Naive thymus-derived CD4-positive, alpha-beta T cell (primary cell): ENCODE results near the gene NCOA3. TPM values are rescaled to one million over a fixed set of nuclear protein-coding genes. Genes with fewer than 3 reads are reported as not detected.

Experiments used
- ATAC-seq: fragments of 150-1000 bp; cut with Tn5 transposase; 2 replicates; pipeline ENCODE4 v1.10.0; 2021; ENCODE audit warnings: mild to moderate bottlenecking, moderate library complexity
- CTCF ChIA-PET: fragments of 350-600 bp; sonication (Branson Sonifier 250); formaldehyde crosslinking; loops from one replicate; lab custom pipeline; 2021; ENCODE audit warnings: antibody characterized with exemption; lab: Charles Lee
- POLR2A ChIA-PET: fragments of 350-600 bp; sonication (Branson Sonifier 250); formaldehyde crosslinking; loops from one replicate; lab custom pipeline; 2021; ENCODE audit warnings: antibody characterized with exemption, inconsistent platforms; lab: Charles Lee
- DNase-seq, 9 donors: peaks; one replicate each; pipeline versions ENCODE4 v3.0.0 to v3.0.0-alpha.2; 2020 to 2022; ENCODE audit warnings: mixed read lengths in 1 of 9
- H3K27ac ChIP-seq: one replicate; pipeline ENCODE4 v1.7.0; 2013; ENCODE audit warnings: mild to moderate bottlenecking, low read depth, low read length, moderate library complexity
- H3K27me3 ChIP-seq, 2 donors: one replicate each; pipeline ENCODE4 v1.7.0; 2013; ENCODE audit warnings: low read length in 2 of 2, mild to moderate bottlenecking in 2 of 2, moderate library complexity in 2 of 2; ENCODE audit not compliant: control insufficient read depth in 2 of 2, insufficient read depth in 2 of 2
- H3K36me3 ChIP-seq, 3 experiments: 1 replicate in 2 of 3; 2 replicates in 1 of 3; pipeline ENCODE4 v1.7.0; 2013; ENCODE audit warnings: low read length in 3 of 3, mild to moderate bottlenecking in 3 of 3, moderate library complexity in 1 of 3; ENCODE audit not compliant: insufficient read depth in 3 of 3, control insufficient read depth in 2 of 3
- H3K4me1 ChIP-seq, 2 donors: one replicate each; pipeline ENCODE4 v1.7.0; 2013; ENCODE audit warnings: low read length in 2 of 2, mild to moderate bottlenecking in 2 of 2, moderate library complexity in 1 of 2; ENCODE audit not compliant: control insufficient read depth in 2 of 2, insufficient read depth in 2 of 2
- H3K4me3 ChIP-seq: 2 replicates; pipeline ENCODE4 v1.7.0; 2013; ENCODE audit warnings: mild to moderate bottlenecking, low read length
- H3K9me3 ChIP-seq, 3 experiments: 1 replicate in 2 of 3; 2 replicates in 1 of 3; pipeline ENCODE4 v1.7.0; 2013; ENCODE audit warnings: low read length in 3 of 3; ENCODE audit not compliant: control insufficient read depth in 2 of 3
- H3K27ac Mint-ChIP-seq, 9 donors: one replicate each; pipeline ENCODE4 v1.8.0; 2020 to 2022; ENCODE audit warnings: mixed read lengths in 9 of 9, mild to moderate bottlenecking in 8 of 9, moderate library complexity in 5 of 9, inconsistent platforms in 2 of 9
- H3K27me3 Mint-ChIP-seq, 5 donors: one replicate each; pipeline ENCODE4 v1.8.0; 2021 to 2022; ENCODE audit warnings: mixed read lengths in 5 of 5, mild to moderate bottlenecking in 1 of 5
- H3K36me3 Mint-ChIP-seq, 5 donors: one replicate each; pipeline ENCODE4 v1.8.0; 2020 to 2022; ENCODE audit warnings: mixed read lengths in 5 of 5, mild to moderate bottlenecking in 3 of 5, inconsistent platforms in 1 of 5
- H3K4me1 Mint-ChIP-seq, 7 donors: one replicate each; pipeline ENCODE4 v1.8.0; 2020 to 2022; ENCODE audit warnings: mixed read lengths in 7 of 7, mild to moderate bottlenecking in 3 of 7, inconsistent platforms in 1 of 7
- H3K4me3 Mint-ChIP-seq, 10 donors: one replicate each; pipeline ENCODE4 v1.8.0; 2020 to 2022; ENCODE audit warnings: mild to moderate bottlenecking in 10 of 10, mixed read lengths in 10 of 10, moderate library complexity in 6 of 10, inconsistent platforms in 2 of 10
- H3K9me3 Mint-ChIP-seq, 11 donors: one replicate each; pipeline ENCODE4 v1.8.0; 2020 to 2022; ENCODE audit warnings: mixed read lengths in 11 of 11, mild to moderate bottlenecking in 4 of 11, inconsistent platforms in 1 of 11, moderate library complexity in 1 of 11
- intact Hi-C, 2 donors: fragments of 100-400 bp; cut with micrococcal nuclease; formaldehyde crosslinking; loops; one replicate each; pipeline ENCODE4 v1.15.1; 2023
- polyA plus RNA-seq, 2 donors: library from polyadenylated mRNA; unstranded; fragments of 300-500 nt; fragmentation: Illumina TruSeq; gene quantifications; one replicate each; pipeline ENCODE4 v1.2.3, GENCODE V29; 2021
- total RNA-seq, 6 experiments: library from RNA in 5 of 6; stranded (reverse) in 5 of 6; gene quantifications; 1 replicate in 5 of 6; 2 replicates in 1 of 6; pipeline ENCODE4 v1.2.3 and lab custom pipeline; 2021 to 2026

Gene NCOA3
- total and polyA plus RNA-seq, 7 experiments from 2014 or later = 20.3 to 115 (median 85.5) TPM

DNA sequence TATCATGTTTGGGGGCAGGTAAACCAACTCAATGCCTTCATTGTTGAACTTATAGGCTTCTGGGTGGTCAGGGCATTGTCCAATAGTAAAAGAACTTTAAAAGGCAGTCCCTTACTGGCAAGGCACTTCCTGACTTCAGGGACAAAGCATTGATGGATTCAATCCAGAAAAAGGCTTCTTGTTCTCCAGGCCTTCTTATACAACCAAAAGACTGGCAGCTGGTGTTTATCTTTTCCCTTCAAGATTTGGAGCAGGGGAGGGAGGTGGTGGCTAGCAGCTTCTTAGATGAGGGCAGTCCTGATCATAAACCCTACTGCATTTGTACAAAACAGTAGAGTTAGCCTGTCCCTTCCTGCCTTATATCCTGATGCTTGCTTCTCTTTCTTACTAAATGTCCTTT lies 57.5 kb downstream of the NCOA3 start:
- ChIA-PET POLR2A (interaction anchor here (0.6 kb wide), 1 partner anchor 29 kb away, joined by 5 read pairs; no protein-coding TSS in a partner anchor), CTCF (interaction anchor here (0.6 kb wide), 2 partner anchors 56 to 1438 kb away, joined by 3 to 4 read pairs; no protein-coding TSS in a partner anchor)
- H3K4me3 Mint-ChIP-seq = peak overlapping the region in 1 of 10 donors; percentile 77
- H3K36me3 ChIP-seq = no peaks in the 10 kb centered on the region
- no peaks in the 10 kb centered on the region for H3K27me3 ChIP-seq
- no peak for DNase-seq
- ATAC-seq = no peak
- H3K36me3 Mint-ChIP-seq = peaks cover 0 to 15% (median 9%) of the 10 kb centered on the region in 5 donors
- no peaks in the 10 kb centered on the region for H3K9me3 ChIP-seq
- no peak overlapping the region for H3K4me3 ChIP-seq
- peaks cover 51 to 80% (median 70%) of the 10 kb centered on the region in 7 donors for H3K4me1 Mint-ChIP-seq
- peaks cover 0 to 2% (median 0%) of the 10 kb centered on the region in 11 donors for H3K9me3 Mint-ChIP-seq
- H3K27me3 Mint-ChIP-seq = no peaks in the 10 kb centered on the region
- no peak overlapping the region for H3K27ac ChIP-seq
- H3K27ac Mint-ChIP-seq = peak overlapping the region in 1 of 9 donors; percentile 28
- H3K4me1 ChIP-seq = peaks cover 6 to 30% of the 10 kb centered on the region in 2 donors
- intact Hi-C loops = no loop called here

DNA sequence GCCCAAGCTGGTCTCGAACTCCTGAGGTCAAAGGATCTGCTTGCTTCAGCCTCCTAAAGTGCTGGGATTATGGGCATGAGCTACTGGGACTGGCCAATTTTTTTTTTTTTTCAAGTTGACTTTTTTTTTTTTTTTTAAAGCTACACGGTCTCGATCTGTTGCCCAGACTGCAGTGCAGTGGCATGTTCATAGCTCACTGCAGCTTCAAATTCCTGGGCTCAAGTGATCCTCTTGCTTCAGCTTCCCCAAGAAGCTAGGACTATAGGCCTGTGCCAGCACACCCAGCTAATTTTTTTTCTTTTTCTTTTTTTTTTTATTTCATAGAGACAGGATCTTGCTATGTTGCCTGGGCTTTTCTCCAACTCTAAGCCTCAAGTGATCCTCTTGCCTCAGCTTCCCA lies 59.5 kb downstream of the NCOA3 start:
- no peaks in the 10 kb centered on the region for H3K9me3 Mint-ChIP-seq
- intact Hi-C loops = loop anchor here in 1 of 2 donors (2.0 kb wide), 1 partner anchor 16 kb away; no protein-coding TSS in a partner anchor
- ChIA-PET CTCF (interaction anchor here (0.5 kb wide), 1 partner anchor 290 kb away, joined by 4 read pairs; no protein-coding TSS in a partner anchor), POLR2A (no interaction called here)
- peaks cover 0 to 12% (median 0%) of the 10 kb centered on the region in 5 donors for H3K36me3 Mint-ChIP-seq
- ATAC-seq (no peak), DNase-seq (no peak)
- Histone ChIP-seq H3K36me3 (no peaks in the 10 kb centered on the region), H3K27me3 (no peaks in the 10 kb centered on the region), H3K4me1 (peaks cover 6 to 38% of the 10 kb centered on the region in 2 donors), H3K9me3 (no peaks in the 10 kb centered on the region), H3K27ac (no peak overlapping the region), H3K4me3 (no peak overlapping the region)
- peak overlapping the region in 1 of 9 donors; percentile 23 for H3K27ac Mint-ChIP-seq
- H3K4me3 Mint-ChIP-seq = peak overlapping the region in 5 of 10 donors; percentile 0 to 20 (median 13)
- H3K4me1 Mint-ChIP-seq = peaks cover 58 to 87% (median 77%) of the 10 kb centered on the region in 7 donors
- no peaks in the 10 kb centered on the region for H3K27me3 Mint-ChIP-seq

DNA sequence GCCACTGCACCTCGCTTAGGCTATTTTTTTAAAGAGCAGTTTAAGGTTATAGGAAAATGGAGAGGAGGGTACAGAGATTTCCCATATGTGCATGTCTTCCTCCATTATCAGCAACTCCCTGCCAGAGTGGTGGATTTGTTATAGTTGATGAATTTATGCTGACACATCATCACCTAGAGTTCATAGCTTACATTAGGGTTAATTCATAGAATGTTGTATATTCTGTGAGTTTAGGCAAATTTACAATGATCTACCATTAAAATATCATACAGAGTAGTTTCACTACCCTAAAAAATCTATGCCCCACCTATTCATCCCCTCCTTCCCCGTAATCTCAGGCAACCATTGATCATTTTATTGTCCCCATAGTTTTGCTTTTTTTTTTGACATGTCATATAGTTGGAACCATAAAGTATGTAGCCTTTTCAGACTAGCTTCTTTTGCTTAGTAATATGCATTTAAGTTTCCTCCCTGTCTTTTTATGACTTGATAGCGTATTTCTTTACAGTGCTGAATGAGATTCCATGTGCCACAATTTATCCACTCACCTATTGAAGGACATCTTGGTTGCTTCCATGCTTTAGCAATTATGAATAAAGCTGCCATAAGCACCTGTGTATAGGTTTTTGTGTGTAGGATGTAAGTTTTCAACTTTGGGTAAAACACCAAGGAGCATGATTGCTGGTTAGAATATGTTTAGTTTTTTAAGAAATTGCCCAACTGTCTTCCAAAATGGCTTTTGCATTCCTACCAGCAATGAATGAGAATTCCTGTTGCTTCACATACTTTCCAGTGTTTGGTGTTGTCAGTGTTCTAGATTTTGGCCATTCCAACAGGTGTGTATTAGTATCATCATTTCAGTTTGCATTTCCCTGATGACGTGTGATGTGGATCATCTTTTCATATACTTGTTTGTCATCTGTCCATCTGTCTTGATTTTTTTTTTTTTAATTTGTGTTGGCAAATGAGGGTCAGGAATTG lies 60.2 kb downstream of the NCOA3 start:
- H3K27me3 Mint-ChIP-seq = no peaks in the 10 kb centered on the region
- no peaks in the 10 kb centered on the region for H3K9me3 ChIP-seq
- no peak overlapping the region for H3K4me3 ChIP-seq
- H3K36me3 ChIP-seq = no peaks in the 10 kb centered on the region
- H3K4me3 Mint-ChIP-seq = peak overlapping the region in 5 of 10 donors; percentile 7 to 48 (median 20)
- DNase-seq = no peak
- peaks cover 0 to 15% (median 0%) of the 10 kb centered on the region in 5 donors for H3K36me3 Mint-ChIP-seq
- CTCF ChIA-PET = interaction anchor here (1.1 kb wide), 1 partner anchor 80 kb away, joined by 3 read pairs; no protein-coding TSS in a partner anchor
- no peak overlapping the region for H3K27ac ChIP-seq
- peaks cover 55 to 87% (median 77%) of the 10 kb centered on the region in 7 donors for H3K4me1 Mint-ChIP-seq
- POLR2A ChIA-PET = no interaction called here
- peaks cover 6 to 35% of the 10 kb centered on the region in 2 donors for H3K4me1 ChIP-seq
- peak overlapping the region in 4 of 9 donors; percentile 21 to 53 (median 22) for H3K27ac Mint-ChIP-seq
- intact Hi-C loops = loop anchor here in 1 of 2 donors (2.0 kb wide), 1 partner anchor 15 kb away; no protein-coding TSS in a partner anchor
- ATAC-seq = no peak
- no peaks in the 10 kb centered on the region for H3K27me3 ChIP-seq
- no peaks in the 10 kb centered on the region for H3K9me3 Mint-ChIP-seq

GRCh38 chr20:47566269-47566668 lies 64.6 kb downstream of the NCOA3 start:
- peaks cover 0 to 7% (median 0%) of the 10 kb centered on the region in 3 experiments for H3K36me3 ChIP-seq
- H3K27me3 Mint-ChIP-seq = no peaks in the 10 kb centered on the region
- H3K4me1 Mint-ChIP-seq = peaks cover 41 to 69% (median 62%) of the 10 kb centered on the region in 7 donors
- H3K4me3 ChIP-seq = no peak overlapping the region
- H3K9me3 Mint-ChIP-seq = peaks cover 0 to 7% (median 0%) of the 10 kb centered on the region in 11 donors
- intact Hi-C loops = no loop called here
- DNase-seq (no peak), ATAC-seq (no peak)
- POLR2A ChIA-PET = no interaction called here
- H3K36me3 Mint-ChIP-seq = peaks cover 4 to 40% (median 24%) of the 10 kb centered on the region in 5 donors
- CTCF ChIA-PET = interaction anchor here (0.6 kb wide), 1 partner anchor 26 kb away, joined by 3 read pairs; no protein-coding TSS in a partner anchor
- H3K9me3 ChIP-seq = peaks cover 0 to 5% (median 0%) of the 10 kb centered on the region in 3 experiments
- peak overlapping the region in 1 of 10 donors; percentile 29 for H3K4me3 Mint-ChIP-seq
- H3K27me3 ChIP-seq = no peaks in the 10 kb centered on the region
- H3K4me1 ChIP-seq = peaks cover 6 to 22% of the 10 kb centered on the region in 2 donors
- H3K27ac Mint-ChIP-seq = peak overlapping the region in 2 of 9 donors; percentile 43 to 56
- H3K27ac ChIP-seq = no peak overlapping the region

DNA sequence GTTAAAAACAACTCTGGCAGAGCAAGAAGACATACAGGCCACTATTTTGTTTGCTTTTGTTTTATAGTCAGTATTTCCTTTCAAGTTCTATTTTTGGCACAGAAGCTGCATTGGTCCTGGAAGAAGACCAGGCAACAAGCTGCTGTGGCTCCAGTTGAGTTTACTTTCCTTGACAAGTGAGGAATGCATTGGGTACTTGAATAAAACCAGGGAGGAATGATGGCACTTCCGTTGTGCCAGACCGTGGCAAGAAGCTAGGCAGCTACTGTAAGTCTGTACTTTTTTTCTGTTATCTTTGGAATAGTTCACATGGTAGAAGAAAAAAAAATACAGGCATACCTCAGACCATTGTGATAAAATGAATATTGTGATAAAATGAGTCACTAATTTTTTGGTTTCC lies 66.3 kb downstream of the NCOA3 start:
- CTCF ChIA-PET = interaction anchor here (1.4 kb wide), 1 partner anchor 35 kb away, joined by 4 read pairs; no protein-coding TSS in a partner anchor
- no peaks in the 10 kb centered on the region for H3K27me3 Mint-ChIP-seq

DNA sequence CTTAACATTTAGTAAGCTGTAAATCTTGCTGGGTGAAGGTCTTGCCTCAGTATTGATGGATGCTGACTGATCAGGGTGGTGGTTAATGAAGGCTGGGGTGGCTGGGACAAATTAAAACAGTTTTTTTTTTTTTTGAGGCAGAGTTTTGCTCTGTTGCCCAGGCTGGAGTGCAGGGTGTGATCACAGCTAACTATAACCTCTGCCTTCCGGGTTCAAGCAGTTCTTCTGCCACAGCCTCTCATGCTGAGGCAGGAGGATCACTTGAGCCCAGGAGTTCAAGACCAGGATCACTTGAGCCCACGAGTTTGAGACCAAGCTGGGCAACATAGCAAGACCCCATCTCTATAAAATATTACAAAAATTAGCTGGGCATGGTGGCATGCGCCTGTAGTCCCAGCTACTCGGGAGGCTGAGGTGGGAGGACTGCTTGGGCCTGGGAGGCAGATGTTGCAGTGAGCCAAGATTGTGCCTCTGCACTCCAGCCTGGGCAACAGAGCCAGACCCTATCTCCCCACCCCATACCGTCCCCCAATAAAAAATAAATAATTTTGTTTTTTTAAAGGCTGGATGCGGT lies 67.2 kb downstream of the NCOA3 start:
- H3K9me3 ChIP-seq = peaks cover 0 to 7% (median 0%) of the 10 kb centered on the region in 3 experiments
- Mint-ChIP-seq H3K4me3 (no peak overlapping the region), H3K27me3 (no peaks in the 10 kb centered on the region), H3K36me3 (peaks cover 4 to 47% (median 38%) of the 10 kb centered on the region in 5 donors), H3K9me3 (peaks cover 0 to 17% (median 3%) of the 10 kb centered on the region in 11 donors), H3K27ac (peak overlapping the region in 2 of 9 donors; percentile 4 to 25), H3K4me1 (peaks cover 44 to 71% (median 64%) of the 10 kb centered on the region in 7 donors)
- H3K4me1 ChIP-seq = peaks cover 3 to 19% of the 10 kb centered on the region in 2 donors
- H3K27me3 ChIP-seq = no peaks in the 10 kb centered on the region
- DNase-seq (no peak), ATAC-seq (no peak)
- H3K36me3 ChIP-seq = peaks cover 0 to 10% (median 0%) of the 10 kb centered on the region in 3 experiments
- CTCF ChIA-PET = interaction anchor here (0.6 to 1.4 kb wide), 2 partner anchors 36 to 157 kb away, joined by 4 to 5 read pairs; no protein-coding TSS in a partner anchor
- no peak overlapping the region for H3K27ac ChIP-seq
- intact Hi-C loops = no loop called here
- H3K4me3 ChIP-seq = no peak overlapping the region
- POLR2A ChIA-PET = interaction anchor here (0.6 kb wide), 1 partner anchor 15 kb away, joined by 3 read pairs; no protein-coding TSS in a partner anchor

More for the DNA sequence above, 66.3 kb downstream of the NCOA3 start:
- no peak overlapping the region for H3K4me3 ChIP-seq
- ATAC-seq = no peak
- no peaks in the 10 kb centered on the region for H3K27me3 ChIP-seq
- H3K9me3 ChIP-seq = peaks cover 0 to 7% (median 0%) of the 10 kb centered on the region in 3 experiments
- Mint-ChIP-seq H3K4me3 (peak overlapping the region in 2 of 10 donors; percentile 4 to 38), H3K27ac (peak overlapping the region in 8 of 9 donors; percentile 15 to 72 (median 44)), H3K36me3 (peaks cover 4 to 47% (median 38%) of the 10 kb centered on the region in 5 donors), H3K9me3 (peaks cover 0 to 17% (median 3%) of the 10 kb centered on the region in 11 donors), H3K4me1 (peaks cover 41 to 69% (median 64%) of the 10 kb centered on the region in 7 donors)
- no peak overlapping the region for H3K27ac ChIP-seq
- intact Hi-C loops = no loop called here
- H3K4me1 ChIP-seq = peaks cover 4 to 14% of the 10 kb centered on the region in 2 donors
- H3K36me3 ChIP-seq = peaks cover 0 to 10% (median 0%) of the 10 kb centered on the region in 3 experiments
- POLR2A ChIA-PET = no interaction called here
- DNase-seq = no peak
